Stimulated activated naive CD4-positive, alpha-beta T cell treated with Interleukin-2 at 50 U/mL for 16 hours (primary cell): ENCODE measurements around the gene TMEM255B.

Source experiments
- DNase-seq: peaks from one replicate; lab custom pipeline; 2025; lab: John Stamatoyannopoulos, UW

The TMEM255B gene

DNA sequence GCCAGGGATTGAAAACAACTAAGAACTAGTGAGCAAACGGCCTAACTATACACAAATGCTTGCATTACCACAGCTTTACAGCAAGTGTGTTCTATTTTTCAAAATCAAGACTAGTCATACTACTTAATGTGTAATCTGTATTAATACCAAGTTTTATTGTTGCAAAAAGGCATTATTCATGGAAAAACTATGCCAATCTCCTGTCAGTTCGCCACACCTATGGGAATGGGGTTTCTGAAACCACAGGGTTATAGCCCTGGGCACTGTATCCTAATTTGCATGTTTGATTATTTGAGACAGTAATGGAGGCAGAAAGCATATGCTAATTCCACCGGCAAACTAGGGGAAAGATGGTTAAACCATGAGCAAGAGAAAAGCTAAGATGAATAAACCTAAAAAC lies 90.5 kb downstream of the TMEM255B start:
- no peak for DNase-seq

DNA sequence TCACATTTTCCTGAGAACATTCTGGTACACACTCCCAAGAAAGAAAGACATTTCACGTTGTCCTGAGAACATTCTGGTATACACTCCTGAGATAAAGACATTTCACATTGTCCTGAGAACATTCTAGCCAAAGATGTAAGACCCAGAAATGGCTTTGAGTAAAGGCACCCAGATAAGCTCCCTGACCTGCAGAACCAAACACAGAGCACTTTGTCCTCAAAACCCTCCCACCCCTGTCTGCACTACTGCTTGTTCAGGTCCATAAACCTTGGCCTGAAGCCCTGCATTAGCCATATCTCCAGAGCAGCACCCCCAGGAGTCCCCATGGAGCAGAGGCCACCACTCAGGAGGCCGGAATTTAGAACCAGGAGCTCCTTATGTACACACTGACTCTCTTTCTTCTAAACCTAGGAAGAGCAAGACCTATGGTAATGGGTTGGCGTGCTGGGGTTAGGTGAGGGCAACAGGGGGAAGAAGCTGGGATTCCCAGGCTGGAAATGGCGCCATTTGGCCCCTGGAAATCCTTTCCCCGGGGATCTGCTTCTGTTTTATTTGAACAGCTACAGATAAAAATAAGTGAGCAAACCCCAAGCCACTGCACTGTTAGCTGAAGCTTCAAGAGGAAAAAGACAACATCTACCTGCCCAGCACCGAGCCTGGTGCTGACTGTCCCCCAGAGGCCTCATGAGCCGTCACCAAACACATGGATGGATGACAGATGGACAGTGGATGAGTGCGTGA lies 91.1 kb downstream of the TMEM255B start:
- no peak for DNase-seq

DNA sequence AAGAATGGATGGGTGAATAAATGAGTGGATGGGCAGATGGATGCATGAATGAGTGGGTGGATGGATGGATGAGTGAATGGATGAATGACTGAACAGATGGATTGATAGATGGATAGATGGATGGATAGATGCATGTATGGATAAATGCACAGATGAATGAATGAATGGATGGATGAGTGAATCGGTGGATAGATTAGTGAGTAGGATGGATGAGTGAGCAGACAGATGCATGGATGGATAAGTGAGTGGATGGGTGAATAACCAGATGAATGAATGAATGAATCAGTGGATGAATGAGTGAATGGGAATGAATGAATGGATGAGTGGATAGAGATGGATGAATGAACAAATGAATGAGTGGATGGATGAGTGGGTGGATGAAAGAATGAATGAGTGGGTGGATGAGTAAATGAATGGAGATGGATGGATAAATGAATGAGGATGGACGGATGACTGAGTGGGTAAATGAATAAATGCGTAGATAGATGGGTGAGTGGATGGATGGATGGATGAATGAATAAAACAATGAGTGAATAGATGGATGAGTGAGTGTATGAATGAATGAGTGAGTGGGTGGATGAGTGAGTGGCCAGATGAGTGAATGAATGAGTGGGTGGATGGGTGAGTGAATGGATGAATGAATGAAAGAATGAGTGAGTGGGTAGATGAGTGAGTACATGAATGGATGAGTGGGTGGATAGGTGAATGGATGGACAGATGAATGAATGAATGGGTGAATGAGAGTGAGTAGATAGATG lies 91.9 kb downstream of the TMEM255B start:
- no peak for DNase-seq

DNA sequence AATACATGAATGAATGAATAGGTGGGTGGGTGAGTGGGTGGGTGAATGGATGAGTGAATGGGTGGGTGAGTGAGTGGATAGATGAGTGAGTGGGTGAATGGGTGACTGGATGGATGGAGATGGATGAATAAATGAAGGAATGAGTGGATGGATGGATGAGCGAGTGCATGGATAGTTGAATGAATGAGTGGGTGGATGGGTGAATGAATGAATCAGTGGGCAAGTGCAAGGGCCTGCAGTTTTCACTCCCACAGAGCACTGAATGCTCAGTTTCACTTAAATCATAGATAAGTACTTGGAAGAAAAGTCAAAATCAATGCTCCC lies 92.4 kb downstream of the TMEM255B start:
- no peak for DNase-seq

DNA sequence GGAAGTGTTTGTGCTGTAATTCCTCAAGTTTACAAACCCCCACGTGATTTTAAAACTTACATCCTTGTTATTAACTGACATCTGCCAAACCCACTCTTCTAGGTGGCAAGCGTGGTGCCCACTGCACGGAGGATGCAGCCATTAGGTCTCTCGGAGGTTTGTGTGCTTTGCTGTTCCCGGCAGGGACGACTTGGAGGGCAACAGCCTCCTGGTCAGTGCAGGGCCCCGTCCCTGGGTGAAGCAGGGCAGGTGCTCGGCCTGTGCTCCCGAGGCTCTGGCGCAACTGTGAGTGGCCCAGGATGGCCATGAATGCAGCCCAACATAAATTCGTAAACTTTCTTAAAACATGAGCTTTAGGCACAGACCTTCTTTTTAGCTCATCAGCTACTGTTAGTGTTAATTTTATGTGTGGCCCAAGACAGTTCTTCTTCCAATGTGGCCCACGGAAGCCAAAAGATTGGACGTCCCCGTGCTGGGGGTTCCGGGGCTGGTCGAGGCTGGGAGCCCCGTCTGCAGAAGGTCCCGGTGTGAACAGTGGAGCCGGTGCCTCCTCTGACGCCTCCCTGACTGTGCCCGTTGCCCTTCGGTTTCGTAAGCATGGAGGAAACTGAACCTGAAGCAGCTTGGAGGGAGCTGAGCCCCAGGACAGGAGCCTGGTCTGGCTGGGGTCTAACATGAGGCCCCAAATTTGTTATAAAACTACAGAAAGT lies 93.0 kb downstream of the TMEM255B start:
- DNase-seq = no peak

- no peak for DNase-seq
Measured at GRCh38 chr13:113852536-113853517, 93.8 kb downstream of the TMEM255B start.

DNA sequence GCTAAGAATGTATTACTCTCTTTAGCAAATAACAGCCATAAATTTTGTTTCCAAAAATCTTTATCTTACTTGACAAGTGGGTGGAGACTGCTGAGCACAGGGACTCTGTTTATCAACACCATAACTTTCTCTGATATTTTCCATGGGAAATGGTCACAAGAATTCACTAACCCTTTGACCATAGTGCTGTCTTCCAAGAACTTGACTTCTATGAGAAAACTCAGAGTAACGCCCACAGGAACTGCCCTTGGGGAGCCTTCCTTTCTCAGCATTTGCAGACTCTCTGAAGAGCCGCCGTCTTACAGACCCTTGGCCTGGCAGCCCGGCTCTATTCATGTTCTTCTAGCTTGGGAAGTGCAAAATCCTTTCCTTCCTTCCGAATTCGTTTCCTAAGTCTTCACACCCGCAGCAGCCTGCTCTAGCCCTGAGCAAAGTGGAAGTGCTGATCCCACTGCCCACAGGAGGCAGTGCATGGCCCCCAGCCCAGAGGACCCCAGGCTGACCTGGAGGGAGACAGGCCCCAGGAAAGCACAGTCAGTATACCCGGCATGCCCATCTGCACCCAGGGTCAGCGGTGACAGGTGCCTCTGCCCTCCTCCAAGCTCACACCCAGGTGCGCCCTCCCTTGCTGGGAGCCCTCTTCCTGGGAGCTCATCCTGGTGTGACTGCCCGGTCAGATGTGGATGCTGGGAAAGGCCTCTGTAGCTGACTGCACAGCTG lies 94.7 kb downstream of the TMEM255B start:
- DNase-seq = no peak

DNA sequence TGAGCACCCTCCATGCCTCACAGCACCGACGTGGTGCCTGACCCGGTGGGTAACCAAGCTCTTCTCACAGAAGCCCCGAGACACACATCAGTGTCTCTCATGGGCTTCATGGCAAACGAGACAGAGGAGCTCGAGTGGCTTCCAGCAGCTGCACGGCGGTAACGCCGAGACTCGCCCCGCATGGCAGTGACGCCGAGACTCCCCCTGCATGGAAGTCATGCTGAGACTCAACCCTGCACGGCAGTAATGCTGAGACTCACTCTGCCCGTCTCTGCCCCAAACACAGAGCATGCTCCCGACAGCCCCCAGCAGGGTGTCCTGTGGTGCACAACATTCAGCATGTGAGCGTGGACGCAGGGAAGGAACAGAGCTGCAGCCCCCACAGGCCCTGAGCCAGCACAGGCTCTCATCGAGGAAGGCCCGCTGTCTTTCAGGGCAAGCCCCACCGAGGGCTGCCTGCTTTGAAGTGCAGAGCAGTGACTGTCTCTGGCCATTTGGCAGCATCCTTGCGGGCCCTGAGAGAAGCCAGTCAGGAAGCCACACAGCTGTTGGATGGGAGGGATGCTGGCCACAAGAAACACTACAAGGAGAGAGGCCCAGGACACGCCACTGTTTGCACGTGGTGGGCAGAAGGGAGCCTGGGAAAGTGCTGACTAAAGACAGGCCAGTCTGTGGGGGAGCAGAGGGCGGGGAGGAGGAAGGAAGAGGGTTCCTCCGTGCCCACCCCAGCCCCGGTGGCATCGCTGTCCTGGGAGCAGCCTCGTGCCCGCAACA lies 95.4 kb downstream of the TMEM255B start:
- DNase-seq = no peak

DNA sequence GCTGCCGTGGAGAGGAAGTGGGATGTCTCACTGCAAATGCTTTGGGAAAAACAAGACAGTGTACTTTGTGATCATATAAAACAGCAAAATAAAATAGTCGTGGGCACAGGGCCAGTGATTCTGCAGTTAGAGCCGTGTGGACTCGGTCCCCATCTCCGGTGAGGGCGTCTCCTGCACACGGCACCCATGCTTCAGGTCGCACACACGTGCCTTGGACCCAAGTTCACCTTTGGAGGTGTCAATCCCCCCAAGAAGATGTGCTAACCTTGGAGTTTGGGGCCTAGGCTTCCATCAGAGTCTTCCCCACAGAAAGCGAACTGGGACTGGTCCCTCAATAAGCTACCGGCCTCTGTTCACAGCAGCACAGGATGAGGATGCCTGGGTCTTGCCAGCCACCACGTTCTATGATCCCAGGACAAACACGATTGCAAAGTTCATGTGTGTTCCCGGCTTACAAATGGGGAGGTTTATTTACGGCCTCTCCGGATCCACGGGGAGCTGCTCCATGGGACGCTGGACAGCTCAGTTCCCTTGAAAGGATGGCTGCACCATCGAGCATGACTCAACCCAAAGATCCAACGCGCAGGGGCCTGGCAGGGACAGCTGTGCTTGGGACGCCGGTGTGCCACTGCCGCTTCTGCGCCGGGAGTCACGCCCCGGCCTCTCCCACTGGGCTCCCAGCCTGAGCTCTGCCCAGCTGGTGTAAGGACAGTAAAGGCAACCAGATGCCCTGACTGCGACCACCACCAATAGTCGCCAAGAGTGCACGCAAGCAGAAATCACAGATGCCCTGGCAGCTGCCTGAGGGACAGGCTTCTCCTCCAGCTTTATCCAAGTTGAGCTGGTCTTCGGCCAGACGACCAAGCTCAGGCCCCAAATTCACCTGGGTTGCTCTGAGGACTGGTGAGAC lies 96.2 kb downstream of the TMEM255B start:
- no peak for DNase-seq

GRCh38 chr13:113855931-113856715 lies 97.1 kb downstream of the TMEM255B start:
- DNase-seq = no peak

DNA sequence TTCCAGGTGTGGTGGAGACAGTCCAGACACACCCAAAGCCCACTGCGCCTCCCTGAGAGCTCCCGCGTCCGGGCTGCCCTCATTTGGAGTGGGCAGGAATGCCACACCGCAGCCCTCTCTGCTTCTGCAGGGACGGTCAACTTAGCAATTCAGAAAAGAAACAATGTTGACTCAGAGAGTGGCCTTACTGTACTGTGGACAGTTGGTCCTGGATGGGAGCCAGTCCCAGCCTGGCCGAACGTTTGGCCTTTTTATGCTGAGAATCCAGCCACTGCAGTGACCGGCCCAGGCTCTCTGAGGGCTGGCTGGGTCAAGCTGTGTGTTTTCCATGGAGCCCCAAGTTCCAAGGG lies 97.7 kb downstream of the TMEM255B start:
- DNase-seq = no peak

DNA sequence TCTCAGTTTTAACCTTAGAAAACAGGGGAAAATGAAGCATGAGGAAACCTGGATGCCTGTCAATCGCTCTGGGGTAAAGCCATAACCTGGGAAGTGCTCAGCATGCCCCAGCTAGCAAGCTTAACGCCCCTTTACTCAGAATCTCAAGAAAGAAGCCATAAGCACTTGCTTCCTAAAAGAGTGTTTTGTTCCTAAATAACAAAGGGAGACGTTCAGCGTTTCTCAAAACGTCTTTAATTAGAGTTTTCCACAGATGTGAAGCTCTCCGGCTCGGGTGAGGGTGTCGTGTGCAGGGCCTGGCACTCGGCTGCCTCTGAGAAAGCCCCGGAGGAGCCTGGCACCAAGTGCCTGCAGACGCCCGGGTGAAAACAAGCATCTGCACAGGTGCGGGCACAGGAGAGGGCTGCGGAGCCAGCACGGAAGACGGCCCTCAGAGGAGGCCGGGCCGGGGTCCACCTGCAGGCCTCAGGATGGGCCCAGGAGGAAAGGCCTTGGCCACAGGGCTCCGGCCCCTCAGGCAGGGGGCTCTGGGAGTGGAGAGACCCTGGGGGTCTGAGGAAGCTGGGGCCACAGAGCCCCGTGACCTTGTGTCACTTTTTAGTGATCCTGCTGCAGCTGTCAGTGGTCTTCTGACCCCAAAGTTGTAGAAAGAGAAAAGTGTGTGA lies 98.6 kb downstream of the TMEM255B start:
- no peak for DNase-seq

- no peak for DNase-seq
Measured at GRCh38 chr13:113859311-113860050, 100.5 kb downstream of the TMEM255B start.

- DNase-seq = no peak
Measured at GRCh38 chr13:113860051-113860664, 101.1 kb downstream of the TMEM255B start.

- DNase-seq = no peak
Measured at GRCh38 chr13:113860665-113861432, 101.8 kb downstream of the TMEM255B start.

DNA sequence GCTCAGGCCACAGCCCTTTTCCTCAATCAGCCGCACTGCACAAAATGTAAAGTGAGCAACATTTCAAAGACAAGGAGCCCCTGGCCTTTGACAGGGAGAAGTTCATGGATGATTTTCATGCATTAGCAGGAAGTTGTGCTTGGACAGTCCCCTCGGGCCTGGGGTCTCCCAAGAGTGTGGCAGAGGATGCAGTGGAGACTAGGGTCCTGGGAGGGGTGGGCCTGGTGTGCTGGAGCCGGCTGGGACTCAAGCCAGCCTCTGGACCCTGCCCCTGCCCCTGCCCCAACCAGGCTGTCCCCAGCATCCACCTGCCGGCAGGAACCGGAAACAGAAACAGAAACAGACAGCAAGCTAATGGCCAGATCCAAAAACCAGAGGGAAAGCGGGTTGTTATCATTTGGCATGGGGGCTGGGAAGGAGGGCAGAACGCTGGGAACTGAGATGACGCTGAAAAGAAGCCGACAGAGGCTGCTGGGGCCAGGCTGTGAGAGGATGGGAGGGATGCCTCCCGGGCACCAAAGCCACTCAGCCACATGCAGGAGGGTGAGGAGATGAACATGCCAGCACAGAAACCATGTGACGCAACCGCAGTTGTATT lies 102.5 kb downstream of the TMEM255B start:
- no peak for DNase-seq
